Activated naive CD8-positive, alpha-beta T cell treated with anti-CD3 and anti-CD28 coated beads, Interleukin-2, amount 50 U/mL, for 24 hours (primary cell): ENCODE measurements around the gene ESR1.
"Not testable (repeated sequence)": the region's sequence is repeated elsewhere in the genome, so short reads cannot be mapped to it uniquely, and the experiment has no call there.

Experiments
- ATAC-seq: fragments of 150-1000 bp; cut with Tn5 transposase; one replicate; pipeline ENCODE4 v1.10.0; 2021
- DNase-seq: peaks from one replicate; pipeline ENCODE4 v3.0.0; 2021
- H3K27ac Mint-ChIP-seq: one replicate; pipeline ENCODE4 v1.8.0; 2021; ENCODE audit warnings: mild to moderate bottlenecking, mixed read lengths
- H3K27me3 Mint-ChIP-seq: one replicate; pipeline ENCODE4 v1.8.0; 2021; ENCODE audit warnings: mixed read lengths
- H3K36me3 Mint-ChIP-seq: one replicate; pipeline ENCODE4 v1.8.0; 2021; ENCODE audit warnings: low read depth, mixed read lengths
- H3K4me1 Mint-ChIP-seq: one replicate; pipeline ENCODE4 v1.8.0; 2021; ENCODE audit warnings: mixed read lengths
- H3K4me3 Mint-ChIP-seq: one replicate; pipeline ENCODE4 v1.8.0; 2021; ENCODE audit warnings: mild to moderate bottlenecking, moderate library complexity, mixed read lengths
- H3K9me3 Mint-ChIP-seq: one replicate; pipeline ENCODE4 v1.8.0; 2021; ENCODE audit warnings: mixed read lengths

Gene ESR1

GRCh38 chr6:152004896-152005295 lies 197.4 kb downstream of the ESR1 start:
- Mint-ChIP-seq H3K27ac (no peak overlapping the region), H3K36me3 (no peaks in the 10 kb centered on the region), H3K4me1 (no peaks in the 10 kb centered on the region), H3K9me3 (no peaks in the 10 kb centered on the region), H3K27me3 (no peaks in the 10 kb centered on the region), H3K4me3 (no peak overlapping the region)
- ATAC-seq = no peak
- DNase-seq = no peak

DNA sequence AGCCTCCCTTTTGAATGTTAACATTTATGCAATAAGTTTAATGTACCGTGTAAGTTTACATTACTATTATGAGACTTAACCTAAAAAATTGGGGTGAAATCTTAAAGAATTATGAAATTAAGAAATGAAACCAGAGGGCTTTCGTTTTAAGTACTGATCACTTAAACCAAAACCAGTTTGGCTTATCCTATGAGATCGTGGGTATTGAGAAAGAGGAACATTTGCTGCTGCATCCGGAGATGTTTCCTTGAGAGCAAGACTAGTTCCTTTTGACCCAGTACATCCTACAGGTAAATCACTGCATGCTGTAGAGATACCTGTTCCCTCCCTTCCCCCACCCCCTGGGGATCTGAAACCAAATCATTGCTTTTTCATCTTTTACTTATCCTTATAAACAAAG lies 201.3 kb downstream of the ESR1 start:
- Mint-ChIP-seq H3K9me3 (no peaks in the 10 kb centered on the region), H3K36me3 (no peaks in the 10 kb centered on the region), H3K4me1 (no peaks in the 10 kb centered on the region), H3K4me3 (no peak overlapping the region), H3K27me3 (peaks cover 6% of the 10 kb centered on the region), H3K27ac (no peak overlapping the region)
- no peak for DNase-seq
- no peak for ATAC-seq

GRCh38 chr6:152012227-152012626 lies 204.7 kb downstream of the ESR1 start:
- no peaks in the 10 kb centered on the region for H3K4me1 Mint-ChIP-seq
- no peak overlapping the region for H3K27ac Mint-ChIP-seq
- no peak for DNase-seq
- H3K36me3 Mint-ChIP-seq = no peaks in the 10 kb centered on the region
- H3K27me3 Mint-ChIP-seq = peaks cover 9% of the 10 kb centered on the region
- ATAC-seq = no peak
- H3K9me3 Mint-ChIP-seq = no peaks in the 10 kb centered on the region
- no peak overlapping the region for H3K4me3 Mint-ChIP-seq

DNA sequence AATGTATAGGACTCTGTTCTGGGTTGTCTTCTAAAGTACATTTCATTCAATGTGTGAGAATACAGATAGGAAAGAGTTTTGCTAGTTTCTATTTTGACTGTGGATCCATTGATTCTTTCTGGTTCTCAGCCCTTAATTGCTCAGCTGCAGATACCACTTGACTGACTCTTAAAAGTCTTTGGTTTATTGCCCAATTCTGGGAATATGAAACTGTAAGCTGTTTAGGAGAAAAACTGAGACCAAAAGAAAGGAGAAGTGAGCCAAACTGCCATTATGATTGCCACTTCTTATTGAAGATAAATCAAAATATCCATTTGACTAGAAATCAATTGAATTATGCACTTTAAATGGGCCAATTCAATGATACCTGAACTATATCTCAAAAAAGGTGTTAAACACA lies 211.4 kb downstream of the ESR1 start:
- H3K27ac Mint-ChIP-seq = no peak overlapping the region
- H3K36me3 Mint-ChIP-seq = no peaks in the 10 kb centered on the region
- H3K9me3 Mint-ChIP-seq = peaks cover 5% of the 10 kb centered on the region
- DNase-seq (no peak), ATAC-seq (no peak)
- peaks cover 4% of the 10 kb centered on the region for H3K27me3 Mint-ChIP-seq
- no peak overlapping the region for H3K4me3 Mint-ChIP-seq
- H3K4me1 Mint-ChIP-seq = no peaks in the 10 kb centered on the region

- Mint-ChIP-seq H3K9me3 (peaks cover 5% of the 10 kb centered on the region), H3K36me3 (no peaks in the 10 kb centered on the region), H3K27me3 (peaks cover 2% of the 10 kb centered on the region), H3K4me1 (peaks cover 3% of the 10 kb centered on the region), H3K4me3 (no peak overlapping the region), H3K27ac (no peak overlapping the region)
- ATAC-seq = no peak
- DNase-seq = no peak
Observed at GRCh38 chr6:152022303-152022702, 214.8 kb downstream of the ESR1 start.

GRCh38 chr6:152023613-152024012 lies 216.1 kb downstream of the ESR1 start:
- DNase-seq (no peak), ATAC-seq (no peak)
- Mint-ChIP-seq H3K4me3 (no peak overlapping the region), H3K9me3 (peaks cover 5% of the 10 kb centered on the region), H3K27me3 (peaks cover 2% of the 10 kb centered on the region), H3K27ac (no peak overlapping the region), H3K36me3 (no peaks in the 10 kb centered on the region), H3K4me1 (peaks cover 3% of the 10 kb centered on the region)

GRCh38 chr6:152026291-152026690 lies 218.8 kb downstream of the ESR1 start:
- peaks cover 5% of the 10 kb centered on the region for H3K9me3 Mint-ChIP-seq
- DNase-seq (no peak), ATAC-seq (no peak)
- peaks cover 2% of the 10 kb centered on the region for H3K27me3 Mint-ChIP-seq
- H3K4me3 Mint-ChIP-seq = no peak overlapping the region
- H3K27ac Mint-ChIP-seq = no peak overlapping the region
- no peaks in the 10 kb centered on the region for H3K36me3 Mint-ChIP-seq
- peaks cover 3% of the 10 kb centered on the region for H3K4me1 Mint-ChIP-seq

DNA sequence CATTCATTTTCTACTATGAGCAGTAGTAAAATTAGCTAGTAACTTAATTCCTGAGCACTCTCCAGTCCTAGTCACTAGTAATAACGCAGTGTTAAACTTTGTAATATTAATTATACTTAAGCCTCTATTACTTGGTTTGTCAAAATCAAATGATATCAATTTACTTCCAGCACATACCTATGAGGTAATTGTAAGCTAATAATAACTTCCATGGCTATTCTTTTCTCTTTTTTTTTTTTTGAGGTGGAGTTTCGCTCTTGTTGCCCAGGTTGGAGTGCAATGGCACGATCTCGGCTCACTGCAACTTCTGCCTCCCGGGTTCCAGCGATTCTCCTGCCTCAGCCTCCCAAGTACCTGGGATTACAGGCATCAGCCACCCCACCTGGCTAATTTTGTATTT lies 219.3 kb downstream of the ESR1 start:
- not testable (repeated sequence) for H3K27me3 Mint-ChIP-seq, H3K9me3 Mint-ChIP-seq, DNase-seq, ATAC-seq, H3K4me3 Mint-ChIP-seq, H3K36me3 Mint-ChIP-seq, H3K4me1 Mint-ChIP-seq, H3K27ac Mint-ChIP-seq

GRCh38 chr6:152033765-152034164 lies 226.3 kb downstream of the ESR1 start:
- H3K27ac Mint-ChIP-seq, H3K4me3 Mint-ChIP-seq, H3K27me3 Mint-ChIP-seq, DNase-seq, H3K36me3 Mint-ChIP-seq, H3K4me1 Mint-ChIP-seq, H3K9me3 Mint-ChIP-seq, ATAC-seq: not testable (repeated sequence)

GRCh38 chr6:152034631-152035030 lies 227.1 kb downstream of the ESR1 start:
- no peak overlapping the region for H3K4me3 Mint-ChIP-seq
- no peak for ATAC-seq
- H3K27me3 Mint-ChIP-seq = no peaks in the 10 kb centered on the region

DNA sequence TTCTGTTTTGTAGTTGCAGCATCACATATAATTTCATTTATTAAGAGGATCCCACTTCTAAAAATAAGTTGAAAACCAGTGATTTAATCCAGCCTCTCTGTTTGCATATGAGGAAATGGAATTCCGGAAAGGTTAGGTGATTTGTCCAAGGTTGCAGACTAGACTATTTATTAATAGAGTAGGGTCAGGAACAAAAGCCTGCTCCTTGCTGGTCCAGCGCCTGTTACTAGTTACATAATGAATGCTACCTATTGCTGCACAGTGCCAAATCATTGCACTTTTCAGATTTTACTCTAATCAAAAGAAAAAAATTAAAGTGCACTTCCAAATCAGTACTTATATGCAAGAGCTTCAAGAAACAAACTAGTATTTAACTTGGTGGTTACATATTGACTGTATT lies 238.6 kb downstream of the ESR1 start:
- peaks cover 3% of the 10 kb centered on the region for H3K27me3 Mint-ChIP-seq

More at GRCh38 chr6:152034631-152035030, 227.1 kb downstream of the ESR1 start:
- Mint-ChIP-seq H3K36me3 (no peaks in the 10 kb centered on the region), H3K27ac (no peak overlapping the region), H3K4me1 (no peaks in the 10 kb centered on the region), H3K9me3 (peaks cover 4% of the 10 kb centered on the region)
- no peak for DNase-seq

GRCh38 chr6:152048921-152049320 lies 241.4 kb downstream of the ESR1 start:
- no peaks in the 10 kb centered on the region for H3K9me3 Mint-ChIP-seq
- no peaks in the 10 kb centered on the region for H3K36me3 Mint-ChIP-seq
- H3K4me3 Mint-ChIP-seq = no peak overlapping the region
- H3K4me1 Mint-ChIP-seq = no peaks in the 10 kb centered on the region
- peaks cover 3% of the 10 kb centered on the region for H3K27me3 Mint-ChIP-seq
- ATAC-seq (no peak), DNase-seq (no peak)
- no peak overlapping the region for H3K27ac Mint-ChIP-seq

More for the DNA sequence above, 238.6 kb downstream of the ESR1 start:
- ATAC-seq (no peak), DNase-seq (no peak)
- H3K4me1 Mint-ChIP-seq = no peaks in the 10 kb centered on the region
- no peaks in the 10 kb centered on the region for H3K9me3 Mint-ChIP-seq
- no peak overlapping the region for H3K27ac Mint-ChIP-seq
- no peaks in the 10 kb centered on the region for H3K36me3 Mint-ChIP-seq
- no peak overlapping the region for H3K4me3 Mint-ChIP-seq

GRCh38 chr6:152049502-152049901 lies 242.0 kb downstream of the ESR1 start:
- Mint-ChIP-seq H3K4me1 (no peaks in the 10 kb centered on the region), H3K9me3 (no peaks in the 10 kb centered on the region), H3K36me3 (no peaks in the 10 kb centered on the region), H3K27ac (no peak overlapping the region), H3K27me3 (peaks cover 3% of the 10 kb centered on the region), H3K4me3 (no peak overlapping the region)
- ATAC-seq (no peak), DNase-seq (no peak)

- Mint-ChIP-seq H3K36me3 (no peaks in the 10 kb centered on the region), H3K4me1 (no peaks in the 10 kb centered on the region), H3K9me3 (no peaks in the 10 kb centered on the region), H3K27me3 (peaks cover 5% of the 10 kb centered on the region), H3K27ac (no peak overlapping the region), H3K4me3 (no peak overlapping the region)
- ATAC-seq (no peak), DNase-seq (no peak)
Observed at GRCh38 chr6:152050451-152051195, 243.1 kb downstream of the ESR1 start.

DNA sequence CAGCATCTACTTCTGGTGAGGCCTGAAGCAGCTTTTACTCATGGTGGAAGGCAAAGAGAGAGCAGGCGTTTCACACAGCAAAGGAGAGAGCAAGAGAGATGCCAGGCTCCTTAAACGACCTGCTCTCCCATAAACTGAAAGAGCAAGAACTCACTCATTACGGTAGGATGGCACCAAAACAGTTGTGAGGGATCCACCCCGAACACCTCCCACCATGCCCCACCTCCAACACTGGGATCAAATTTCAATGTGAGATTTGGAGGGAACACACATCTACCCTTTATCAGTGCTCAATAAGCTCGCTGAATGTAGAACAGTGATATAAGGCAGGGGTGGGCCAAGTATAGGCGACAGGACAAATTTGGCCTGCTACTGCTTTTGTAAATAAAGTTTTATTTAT lies 244.6 kb downstream of the ESR1 start:
- Mint-ChIP-seq H3K36me3 (no peaks in the 10 kb centered on the region), H3K9me3 (no peaks in the 10 kb centered on the region), H3K27ac (no peak overlapping the region), H3K4me1 (no peaks in the 10 kb centered on the region), H3K4me3 (no peak overlapping the region), H3K27me3 (peaks cover 5% of the 10 kb centered on the region)
- DNase-seq = no peak
- ATAC-seq = no peak

DNA sequence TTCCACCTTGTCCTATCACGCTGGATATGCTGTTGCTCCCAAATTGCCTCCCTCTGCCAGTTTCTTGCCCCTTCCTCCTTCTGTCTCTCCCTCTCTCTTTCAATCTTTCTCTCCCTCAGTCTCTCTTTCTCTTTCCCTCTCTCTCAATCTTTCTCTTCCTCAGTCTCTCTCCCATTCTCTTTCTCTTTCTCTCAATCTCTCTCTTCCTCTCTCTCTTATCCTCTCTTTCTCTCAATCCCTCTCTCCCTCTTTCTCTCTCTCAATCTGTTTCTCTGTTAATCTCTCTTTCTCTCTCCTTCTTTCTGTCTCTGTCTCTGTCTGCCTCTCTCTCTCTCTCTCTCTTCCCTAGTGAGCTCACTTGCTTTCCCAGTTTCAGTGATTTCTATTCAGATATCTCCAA lies 245.8 kb downstream of the ESR1 start:
- Mint-ChIP-seq H3K27ac (no peak overlapping the region), H3K4me1 (no peaks in the 10 kb centered on the region), H3K4me3 (no peak overlapping the region), H3K36me3 (no peaks in the 10 kb centered on the region), H3K27me3 (peaks cover 9% of the 10 kb centered on the region), H3K9me3 (no peaks in the 10 kb centered on the region)
- ATAC-seq = no peak
- no peak for DNase-seq
